ENCODE results near the gene HHIP. TPM values are rescaled to one million over a fixed set of nuclear protein-coding genes. Genes with fewer than 3 reads are reported as not detected.

The HHIP gene
- 52.4 and 79.0 TPM in 2 replicates for total RNA-seq

GRCh38 chr4:144645631-144646522 is at the start of gene HHIP:
TSS of gene HHIP (plus strand) at chr4:144646156. CDS start at chr4:144646676, 520 bp downstream.

Data from mammary microvascular endothelial cell (primary cell).